HUDEP-2 (cell line): Measurements from ENCODE around the gene RCN1.
"Not testable (repeated sequence)": the region's sequence is repeated elsewhere in the genome, so short reads cannot be mapped to it uniquely, and the experiment has no call there.

ENCODE experiments used
- DNase-seq, 76 experiments: peaks; one replicate each; lab custom pipeline; 2025; ENCODE audit not compliant: unreplicated experiment in 76 of 76; lab: John Stamatoyannopoulos, UW

The RCN1 gene

DNA sequence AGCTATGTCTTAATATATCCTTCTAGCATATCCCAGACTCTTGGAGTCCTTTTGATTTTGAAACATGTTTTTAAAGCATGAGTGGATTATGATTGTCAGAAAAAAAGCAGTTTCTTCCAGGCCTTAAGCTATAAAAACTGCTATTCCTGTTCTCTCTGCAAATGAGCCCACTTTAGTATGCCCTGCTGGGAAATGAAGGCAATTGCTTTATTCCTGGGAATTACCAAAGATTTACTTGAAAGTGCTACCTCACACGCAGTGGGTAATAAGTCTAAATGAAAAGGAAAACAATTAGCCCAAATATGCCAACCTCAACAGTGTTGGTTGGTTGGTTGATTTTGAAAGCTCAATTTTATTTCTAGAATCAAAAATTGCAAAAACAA lies 17.2 kb upstream of the RCN1 start:
- DNase-seq, result no peak

DNA sequence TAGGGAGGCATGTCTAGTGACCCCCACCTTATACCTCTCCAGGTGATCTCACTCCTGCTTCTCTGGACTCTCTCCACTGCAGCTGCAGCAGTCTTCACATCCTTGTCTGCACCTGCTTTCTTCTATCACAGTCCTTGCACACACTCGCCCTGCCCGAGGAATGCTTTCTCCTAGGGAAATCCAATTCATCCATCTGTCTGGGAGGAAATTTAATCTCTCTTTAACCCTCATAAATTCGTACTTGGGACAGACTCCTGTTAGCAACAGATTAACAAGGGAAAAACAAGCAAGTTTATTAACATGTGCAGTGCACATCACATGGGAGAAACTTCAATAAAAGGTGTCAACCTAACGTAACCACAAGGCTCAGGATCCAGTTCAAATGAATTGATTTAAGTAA lies 11.3 kb upstream of the RCN1 start:
- no peak for DNase-seq

DNA sequence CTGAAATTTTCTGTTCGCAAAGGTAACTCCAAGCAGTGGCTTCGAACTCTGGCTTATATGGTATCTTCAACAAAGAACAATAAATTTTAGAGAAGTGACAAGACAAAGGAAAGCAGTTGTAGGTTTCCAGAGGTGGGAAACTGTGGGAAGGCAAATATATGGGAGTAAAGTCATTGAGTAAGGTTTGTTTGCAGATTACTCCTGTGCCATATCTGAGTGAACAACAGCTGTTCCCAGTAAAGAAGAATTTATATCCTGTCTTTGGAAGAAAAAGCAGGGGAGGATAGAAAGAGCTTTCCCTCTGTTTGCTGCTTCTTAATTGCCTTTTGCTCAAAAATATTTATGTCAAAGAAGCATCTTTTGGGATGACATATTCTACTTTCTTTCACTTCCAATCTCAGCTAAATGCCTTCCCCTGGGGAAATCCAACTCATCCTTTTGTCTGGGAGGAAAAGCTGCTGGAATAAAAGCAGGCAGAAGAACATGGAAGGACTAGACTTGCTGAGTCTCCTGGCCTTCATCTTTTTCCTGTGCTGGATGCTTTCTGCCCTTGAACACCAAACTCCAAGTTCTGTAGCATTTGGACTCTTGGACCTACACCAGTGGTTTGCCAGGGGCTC lies 10.4 kb upstream of the RCN1 start:
- no peak for DNase-seq

DNA sequence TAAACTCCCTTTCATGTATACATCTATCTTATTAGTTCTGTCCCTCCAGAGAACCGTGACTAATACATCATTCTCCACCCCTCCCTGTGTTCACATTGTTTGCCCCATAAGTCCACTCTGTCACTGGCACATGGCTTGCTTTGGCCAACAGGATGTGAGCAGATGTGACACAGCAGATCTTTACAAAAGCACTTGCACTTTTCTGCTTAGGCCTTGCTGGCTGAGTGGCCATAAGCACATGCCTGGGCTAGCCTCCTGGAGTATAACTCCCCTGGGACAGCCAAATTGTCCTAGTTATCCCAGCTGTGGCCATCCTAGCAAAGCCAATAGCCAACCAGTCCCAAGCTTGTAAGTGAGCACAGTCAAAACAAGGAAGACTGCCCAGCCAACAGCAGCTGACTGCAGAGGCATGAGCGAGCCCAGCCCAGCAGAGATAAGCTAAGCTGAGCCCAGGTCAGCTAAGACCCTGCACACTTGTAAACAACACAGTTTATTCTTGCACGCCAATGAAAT lies 9.7 kb upstream of the RCN1 start:
- no peak for DNase-seq

DNA sequence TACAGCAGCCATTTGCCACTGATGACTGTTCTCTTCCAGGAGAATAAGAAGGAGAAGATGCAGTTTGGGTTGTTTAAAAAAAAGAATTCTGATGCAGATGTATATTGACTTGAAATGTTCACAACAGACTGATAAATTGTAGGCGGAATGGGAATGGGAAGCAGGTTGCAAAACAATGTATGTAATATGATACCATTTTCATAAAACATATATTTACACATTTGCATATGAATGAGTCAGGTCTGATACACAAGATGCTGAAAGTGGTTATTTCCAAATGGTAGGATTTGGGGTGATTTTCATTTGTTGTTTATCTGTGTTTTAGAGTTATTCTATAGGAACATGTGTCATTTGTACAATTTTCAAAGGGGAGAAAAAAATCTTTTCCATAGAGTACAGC lies 9.0 kb upstream of the RCN1 start:
- no peak for DNase-seq

DNA sequence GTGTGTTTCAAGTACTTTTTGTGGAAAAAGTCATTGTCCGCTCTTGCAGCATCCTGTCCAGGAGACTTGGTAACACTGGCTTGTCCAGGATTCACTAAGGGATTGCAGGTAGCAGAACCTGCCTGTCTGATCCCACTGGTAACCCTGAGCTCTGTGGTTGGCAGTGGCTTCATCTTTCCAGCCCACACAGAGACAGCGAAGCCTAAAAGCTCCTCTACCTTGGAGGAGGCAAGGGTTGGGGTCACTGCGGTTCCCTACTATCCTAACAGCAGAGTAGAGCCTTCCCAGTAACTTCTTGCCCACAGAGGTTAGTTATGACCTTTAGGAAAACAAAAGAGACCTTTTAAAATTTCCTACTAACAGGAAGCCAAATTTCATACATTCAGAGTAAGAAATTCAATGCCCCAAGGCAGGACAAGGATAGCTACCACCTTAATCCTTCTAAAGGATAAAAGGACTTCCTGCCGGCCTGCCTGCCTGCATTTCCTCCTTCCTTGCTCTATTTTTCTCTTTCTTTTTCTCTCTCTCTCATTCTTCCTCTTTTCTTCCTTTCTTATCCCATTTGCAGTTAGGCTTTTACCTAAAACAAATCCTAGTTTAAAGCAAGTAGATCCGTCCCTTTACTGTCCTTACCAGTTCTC lies 8.4 kb upstream of the RCN1 start:
- DNase-seq, result no peak

DNA sequence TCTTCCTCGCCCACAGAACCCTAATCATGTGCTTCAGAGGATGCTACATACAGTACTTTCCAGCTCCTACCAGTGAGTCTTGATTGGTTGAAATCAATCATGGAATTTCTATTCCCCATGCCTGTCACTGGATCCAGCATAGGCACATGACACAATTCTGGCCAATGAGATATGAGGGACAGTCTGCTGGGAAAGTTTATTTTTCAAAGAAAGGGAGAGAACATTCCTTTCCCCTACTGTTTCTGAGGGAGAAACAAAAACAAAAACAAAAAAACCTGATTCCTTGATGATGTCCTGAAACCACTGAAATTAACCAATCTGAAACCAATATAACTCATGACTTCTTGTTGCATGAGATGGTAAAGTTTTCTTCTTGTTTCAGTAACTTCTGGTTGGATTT lies 3.3 kb upstream of the RCN1 start:
- no peak for DNase-seq

DNA sequence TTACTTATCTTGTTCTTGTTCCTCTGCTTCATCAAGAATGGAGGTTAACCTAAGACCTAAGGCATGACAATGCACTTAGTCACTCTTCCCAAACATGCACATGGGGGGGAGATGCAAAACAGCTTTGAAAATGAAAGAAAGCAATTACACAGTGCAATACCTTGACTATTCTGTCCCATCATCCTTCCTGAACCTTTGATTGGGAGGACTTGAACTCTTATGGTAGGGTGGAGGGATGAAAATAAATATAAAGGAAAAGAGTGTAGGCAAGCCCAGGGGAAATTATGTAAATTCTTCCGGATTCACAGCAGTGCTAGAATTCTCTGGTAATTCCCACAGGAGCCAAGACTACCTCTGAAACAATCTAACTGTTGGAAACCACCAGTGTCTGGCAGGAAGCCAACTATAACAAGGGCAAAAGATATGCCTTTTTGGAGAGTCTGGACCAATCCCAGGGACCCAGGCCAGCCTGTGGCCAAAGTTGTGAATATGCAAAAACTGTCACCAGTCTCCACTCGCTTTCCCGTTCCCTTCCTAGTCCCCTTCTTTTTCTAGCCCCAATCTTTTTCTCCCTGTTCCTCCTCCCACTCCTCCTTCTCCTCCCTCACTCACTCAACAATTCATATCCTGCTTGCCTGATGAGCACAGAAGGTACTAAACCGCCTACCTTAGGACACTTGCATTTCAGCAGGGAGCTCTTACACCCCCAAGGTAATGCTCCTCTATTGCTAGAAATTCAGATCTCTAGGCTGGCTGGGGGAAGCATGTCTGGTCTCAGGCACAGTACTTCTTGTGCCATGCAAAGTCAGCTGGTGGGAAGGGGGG lies 2.5 kb upstream of the RCN1 start:
- peak in 11 of 76 experiments; percentile 1 to 30 (median 8) for DNase-seq

DNA sequence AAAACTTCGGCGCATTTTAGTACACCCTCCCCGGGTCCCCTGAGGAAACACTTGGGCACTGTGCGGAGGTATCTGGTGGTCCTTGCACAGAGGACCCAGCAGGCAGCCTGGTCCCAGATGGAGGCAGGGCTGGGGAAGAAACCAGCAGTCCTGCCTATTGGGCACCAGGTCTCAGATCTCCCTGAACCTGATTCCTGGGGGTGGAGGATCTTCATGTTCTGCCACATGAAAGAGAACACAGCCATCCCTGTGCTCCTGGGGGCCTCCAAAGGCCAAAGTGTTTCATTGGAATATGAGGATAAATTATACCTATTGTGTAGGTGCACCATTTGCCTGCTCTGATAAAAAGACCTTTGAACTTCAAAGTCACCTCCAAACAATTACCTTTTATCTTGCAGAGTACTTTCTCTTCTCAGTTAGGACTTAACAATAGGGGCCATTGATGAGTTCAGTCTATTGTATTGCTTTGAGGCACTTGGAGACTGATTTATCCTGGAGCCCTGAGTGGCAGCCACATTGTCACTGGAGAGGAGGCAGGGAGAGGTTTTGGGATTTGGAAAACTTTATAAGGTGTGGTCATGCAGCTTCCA lies 1.8 kb downstream of the RCN1 start:
- no peak for DNase-seq

DNA sequence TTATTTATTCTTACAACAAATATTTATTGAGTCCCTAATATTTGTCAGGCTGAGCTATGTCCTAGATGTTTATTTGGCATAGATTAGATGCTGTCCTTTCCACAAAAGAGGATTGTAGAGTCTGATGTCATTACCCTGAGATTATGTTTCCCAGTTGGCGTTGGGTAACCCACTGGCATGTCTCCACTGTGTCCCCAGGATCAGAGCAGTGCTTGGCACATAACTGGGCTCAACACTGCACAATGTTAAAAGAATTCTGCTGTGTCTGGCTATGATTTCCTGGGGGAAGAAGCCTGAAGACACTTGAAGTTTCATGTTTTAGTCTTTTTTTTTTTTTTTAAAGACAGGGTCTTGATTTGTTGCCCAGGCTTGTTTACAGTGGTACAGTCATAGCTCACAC lies 4.0 kb downstream of the RCN1 start:
- DNase-seq, result no peak

DNA sequence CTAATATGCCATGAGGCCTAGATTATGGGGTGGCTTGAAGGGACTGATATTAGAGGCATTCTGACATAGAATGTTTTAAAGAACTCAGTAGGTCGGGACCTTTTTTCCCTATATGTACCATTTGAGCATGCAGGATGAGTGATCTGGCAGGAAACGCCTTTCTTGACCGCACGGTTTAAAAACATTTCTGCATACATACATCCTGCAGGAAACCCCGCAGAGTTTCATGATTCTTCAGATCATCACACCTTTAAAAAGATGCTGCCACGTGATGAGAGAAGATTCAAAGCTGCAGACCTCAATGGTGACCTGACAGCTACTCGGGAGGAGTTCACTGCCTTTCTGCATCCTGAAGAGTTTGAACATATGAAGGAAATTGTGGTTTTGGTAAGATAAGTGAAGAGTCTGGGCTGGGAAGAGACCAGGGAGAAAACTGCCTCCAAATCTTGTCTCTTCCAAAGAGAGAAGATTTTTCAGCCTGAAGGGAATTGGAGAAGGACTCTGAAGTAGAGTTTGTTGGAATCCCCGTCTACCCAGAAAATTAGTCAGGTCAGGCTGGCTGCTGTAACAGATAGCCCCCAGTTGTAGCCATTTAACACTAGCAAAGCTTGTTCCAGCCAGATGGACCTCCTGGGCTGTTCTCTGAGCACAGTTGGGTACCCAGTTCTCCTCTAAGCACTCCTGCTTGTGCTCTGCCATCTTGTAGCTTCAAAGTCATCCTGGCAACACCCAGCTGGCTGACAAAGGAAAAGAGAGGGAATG lies 7.4 kb downstream of the RCN1 start:
- no peak for DNase-seq

DNA sequence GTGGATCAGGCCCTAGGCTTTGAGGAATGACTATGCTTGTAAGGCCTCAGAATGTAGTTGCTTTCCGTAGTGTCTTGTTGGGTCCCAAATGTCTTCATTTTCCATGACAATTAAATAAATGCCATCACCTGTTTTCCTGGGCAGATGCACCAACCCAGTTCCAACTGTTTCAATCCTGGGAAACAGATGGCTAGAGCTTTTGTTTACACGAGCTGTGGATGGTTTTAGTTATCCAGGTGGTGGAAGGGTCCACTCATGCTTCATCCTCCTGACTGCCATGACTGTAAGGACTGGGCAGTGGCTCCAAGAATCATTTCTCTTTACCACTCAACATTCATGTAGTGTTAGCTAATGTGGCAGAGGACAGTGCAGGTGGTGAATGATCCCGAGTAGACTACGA lies 8.6 kb downstream of the RCN1 start:
- DNase-seq, result no peak

DNA sequence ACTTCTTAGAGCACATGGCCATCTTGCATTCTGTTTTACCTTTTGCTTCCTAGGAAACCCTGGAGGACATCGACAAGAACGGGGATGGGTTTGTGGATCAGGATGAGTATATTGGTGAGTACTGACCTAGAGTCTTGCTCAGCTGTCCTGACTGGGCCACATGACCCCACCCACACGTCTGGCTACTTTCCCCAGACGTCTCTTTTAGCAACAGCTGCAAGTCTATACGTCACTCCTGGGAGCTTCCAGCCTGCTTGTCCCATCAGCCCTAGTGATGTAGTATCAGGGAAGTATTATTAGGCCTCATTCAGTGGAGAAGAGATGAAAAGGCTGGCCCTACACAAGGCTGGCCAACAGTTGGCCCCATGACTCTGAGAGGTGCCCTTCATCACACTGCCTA lies 9.6 kb downstream of the RCN1 start:
- DNase-seq, result no peak

DNA sequence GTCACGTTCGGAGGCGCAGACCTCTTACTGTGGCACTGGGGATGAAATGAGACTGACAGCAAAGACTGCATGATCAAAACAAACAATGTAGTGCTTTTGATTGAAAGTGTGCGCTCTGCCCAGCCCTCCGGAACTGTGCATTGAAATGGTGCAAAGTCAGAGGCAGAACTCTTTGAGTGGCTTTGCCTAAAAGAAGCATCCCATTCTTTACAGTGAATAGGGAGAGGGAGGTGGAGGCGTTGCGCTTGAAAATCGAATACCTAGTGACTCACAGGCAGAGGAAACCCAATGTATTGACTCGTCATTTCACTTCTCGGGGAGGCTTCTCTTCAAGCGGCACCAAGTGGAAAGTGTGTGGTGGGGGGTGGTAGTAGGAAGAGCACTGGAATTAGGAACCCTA lies 10.9 kb downstream of the RCN1 start:
- no peak for DNase-seq

DNA sequence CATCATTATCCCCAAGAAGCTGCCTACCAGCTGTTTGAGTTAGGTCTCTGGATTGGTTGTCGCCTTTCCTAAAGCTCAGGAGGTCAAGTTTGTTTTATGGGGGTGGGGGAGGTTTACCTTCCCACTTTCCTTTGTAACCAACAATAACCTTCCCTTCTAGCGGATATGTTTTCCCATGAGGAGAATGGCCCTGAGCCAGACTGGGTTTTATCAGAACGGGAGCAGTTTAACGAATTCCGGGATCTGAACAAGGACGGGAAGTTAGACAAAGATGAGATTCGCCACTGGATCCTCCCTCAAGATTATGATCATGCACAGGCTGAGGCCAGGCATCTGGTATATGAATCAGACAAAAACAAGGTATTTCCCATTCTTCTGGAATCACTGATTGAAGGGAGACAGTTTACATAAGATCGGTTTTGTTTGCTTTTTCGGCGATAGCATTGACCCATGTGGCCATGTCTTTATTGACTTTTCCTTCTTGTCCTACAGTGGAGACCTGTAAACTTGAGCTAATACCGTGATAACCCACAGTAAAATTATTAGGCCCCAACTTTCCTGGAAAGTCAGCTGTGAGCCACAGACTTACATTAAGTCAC lies 12.3 kb downstream of the RCN1 start:
- DNase-seq, result not testable (repeated sequence)

DNA sequence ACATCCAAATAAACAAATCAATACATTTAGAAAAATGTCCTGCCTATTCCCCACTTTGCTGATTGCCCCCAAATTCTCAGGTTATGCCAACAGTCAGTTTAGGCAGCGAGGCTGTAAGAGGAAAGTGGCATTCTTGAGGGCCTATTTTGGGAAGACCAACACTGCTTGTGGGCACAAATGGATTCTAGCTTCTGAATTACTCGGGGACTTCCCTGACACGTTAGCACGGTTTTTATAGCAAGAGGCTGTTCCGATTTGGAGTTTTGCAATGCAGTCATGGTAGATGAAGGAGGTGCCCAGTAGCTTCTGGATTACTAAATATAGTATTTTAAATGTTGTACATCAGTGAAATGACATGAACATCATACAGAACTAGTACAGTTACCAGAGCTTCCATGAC lies 13.1 kb downstream of the RCN1 start:
- no peak for DNase-seq

DNA sequence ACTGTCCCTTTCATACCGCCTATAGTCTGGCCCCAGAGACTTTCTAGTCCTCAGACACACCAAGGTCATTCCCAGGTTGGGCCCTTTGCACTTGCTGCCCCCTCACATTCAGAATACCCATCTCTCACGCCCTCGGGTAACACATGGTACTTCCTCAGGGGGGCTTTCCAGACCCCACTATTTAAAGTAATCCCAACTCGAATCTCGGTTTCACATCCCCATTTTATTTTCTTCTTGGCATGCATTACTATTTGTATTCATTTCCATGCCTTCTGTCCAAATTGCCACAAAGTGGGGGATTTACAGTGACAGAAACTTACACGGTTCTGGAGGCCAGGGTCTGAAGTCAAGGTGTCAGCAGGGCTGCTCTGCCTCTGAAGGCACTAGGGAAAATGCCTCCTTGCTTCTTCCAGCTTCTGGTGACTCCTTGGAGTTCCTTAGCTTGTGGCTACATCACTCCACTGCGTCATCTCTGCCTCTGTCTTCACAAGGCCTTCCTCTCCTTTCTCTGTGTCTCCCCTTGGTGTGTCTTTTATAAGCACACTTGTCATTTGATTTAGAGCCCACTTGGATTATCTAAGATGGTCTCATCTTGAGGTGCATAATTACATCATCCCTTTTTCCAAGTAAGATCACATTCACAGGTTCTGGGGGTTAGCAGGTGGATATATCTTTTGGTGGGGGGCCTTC lies 15.1 kb downstream of the RCN1 start:
- no peak for DNase-seq

DNA sequence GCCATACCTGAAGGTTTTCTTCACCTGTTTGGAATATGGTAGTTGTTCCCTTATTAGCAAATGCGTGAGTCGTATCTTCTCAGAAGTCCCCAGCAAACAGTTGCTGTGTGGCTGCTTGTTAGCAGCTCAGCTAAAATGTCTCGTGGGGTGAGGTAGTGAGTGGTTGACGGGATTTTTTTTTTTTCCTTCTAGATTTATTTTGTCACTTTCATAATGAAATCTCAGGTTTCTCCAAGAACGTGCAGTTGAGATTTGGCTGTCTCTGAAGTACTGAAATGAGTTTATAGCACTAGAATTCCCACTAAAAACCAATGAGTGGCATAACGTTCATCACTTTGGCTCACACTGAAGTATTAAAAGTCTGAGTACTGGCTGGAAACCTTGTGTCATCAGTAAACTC lies 16.8 kb downstream of the RCN1 start:
- DNase-seq, result no peak

DNA sequence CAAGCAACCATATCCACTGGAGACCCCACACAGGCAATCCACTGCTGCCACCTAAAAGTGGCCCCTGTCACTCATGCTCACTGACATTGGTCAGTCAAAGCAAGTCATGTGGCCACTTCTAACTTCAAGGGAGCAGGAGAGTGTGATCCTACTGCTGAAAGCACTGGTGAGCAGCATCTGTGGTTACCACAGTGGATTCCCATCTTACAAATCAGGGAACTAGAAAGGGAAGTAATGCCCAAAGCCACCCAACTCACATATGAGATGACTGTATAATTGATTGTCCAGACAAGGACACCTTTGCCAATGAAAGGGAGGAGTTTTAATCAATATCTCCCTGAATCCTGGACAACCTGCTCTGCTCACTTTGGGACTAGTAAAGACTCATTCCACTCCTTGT lies 17.7 kb downstream of the RCN1 start:
- DNase-seq, result no peak

DNA sequence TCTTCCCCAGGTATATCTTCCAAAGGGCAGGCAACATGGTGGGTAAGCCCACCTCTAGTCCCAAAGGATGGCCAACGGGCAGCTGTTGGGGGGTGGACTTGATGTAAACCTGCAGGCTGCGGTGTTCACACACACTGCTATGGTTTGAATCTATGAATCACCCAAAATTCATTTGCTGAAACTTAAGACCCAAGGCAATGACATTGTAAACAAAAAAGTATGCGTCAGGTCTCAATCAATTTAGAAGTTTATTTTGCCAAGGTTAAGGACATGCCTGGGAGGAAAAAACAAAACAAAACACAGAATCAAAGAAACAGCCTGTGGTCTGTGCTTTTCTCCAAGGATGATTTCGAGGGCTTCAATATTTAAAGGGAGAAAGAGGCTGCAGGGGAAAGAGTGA lies 18.3 kb downstream of the RCN1 start:
- DNase-seq, result no peak
